ENCODE results near the gene HS3ST3A1.

Gene HS3ST3A1

GRCh38 chr17:13601776-13602551 is at the start of gene HS3ST3A1:
Gene HS3ST3A1, minus strand, starts transcription at chr17:13601929. Its CDS starts 800 bp downstream, at chr17:13601129.
- DNase-seq, result no peak

- DNase-seq, result no peak
These were observed 48.5 kb upstream of the HS3ST3A1 start for GRCh38 chr17:13650096-13650675.

GRCh38 chr17:13647543-13648021 is 45.9 kb upstream of the HS3ST3A1 start:
- no peak for DNase-seq

GRCh38 chr17:13646969-13647542 is 45.3 kb upstream of the HS3ST3A1 start:
- DNase-seq, result no peak

- DNase-seq, result no peak
These were observed 44.7 kb upstream of the HS3ST3A1 start for GRCh38 chr17:13646411-13646810.

- no peak for DNase-seq
These were observed 41.5 kb upstream of the HS3ST3A1 start for GRCh38 chr17:13643180-13643579.

GRCh38 chr17:13642188-13642587 is 40.5 kb upstream of the HS3ST3A1 start:
- DNase-seq, result no peak

- DNase-seq, result no peak
These were observed 38.8 kb upstream of the HS3ST3A1 start for GRCh38 chr17:13640551-13640950.

- DNase-seq, result no peak
These were observed 37.2 kb upstream of the HS3ST3A1 start for GRCh38 chr17:13638855-13639458.

- DNase-seq, result no peak
These were observed 35.2 kb upstream of the HS3ST3A1 start for GRCh38 chr17:13636951-13637350.

- no peak for DNase-seq
These were observed 34.2 kb upstream of the HS3ST3A1 start for GRCh38 chr17:13635951-13636350.

- DNase-seq, result no peak
These were observed 32.3 kb upstream of the HS3ST3A1 start for GRCh38 chr17:13634021-13634420.

- DNase-seq, result no peak
These were observed 29.8 kb upstream of the HS3ST3A1 start for GRCh38 chr17:13631529-13631928.

- no peak for DNase-seq
These were observed 25.0 kb upstream of the HS3ST3A1 start for GRCh38 chr17:13626703-13627102.

GRCh38 chr17:13619462-13619861 is 17.7 kb upstream of the HS3ST3A1 start:
- no peak for DNase-seq

- DNase-seq, result no peak
These were observed 14.3 kb upstream of the HS3ST3A1 start for GRCh38 chr17:13616031-13616430.

GRCh38 chr17:13609941-13610340 is 8.2 kb upstream of the HS3ST3A1 start:
- DNase-seq, result no peak

GRCh38 chr17:13601322-13601775 is 380 bp downstream of the HS3ST3A1 start:
- no peak for DNase-seq

- DNase-seq, result no peak
These were observed 1.0 kb downstream of the HS3ST3A1 start for GRCh38 chr17:13600475-13601321.

GRCh38 chr17:13599864-13600263 is 1.9 kb downstream of the HS3ST3A1 start:
- no peak for DNase-seq

- no peak for DNase-seq
These were observed 2.6 kb downstream of the HS3ST3A1 start for GRCh38 chr17:13599168-13599577.

- DNase-seq, result no peak
These were observed 3.2 kb downstream of the HS3ST3A1 start for GRCh38 chr17:13598353-13599167.
